GM23338 (cell line): Measurements from ENCODE around the gene F9. TPM values are rescaled to one million over a fixed set of nuclear protein-coding genes. Genes with fewer than 3 reads are reported as not detected.

ENCODE experiments used
- ATAC-seq: fragments of 200-7000 bp; cut with Tn5 transposase; 3 replicates; pipeline ENCODE4 v1.9.1; 2020
- DNase-seq: peaks from one replicate; pipeline ENCODE4 v3.0.0-alpha.2; 2015; ENCODE audit warnings: low spot score
- H2AFZ ChIP-seq: fragments of 200-600 bp; sonication (generic); 2 replicates; pipeline ENCODE4 v1.8.0; 2016; ENCODE audit warnings: antibody characterized with exemption, mild to moderate bottlenecking, moderate library complexity
- H3F3A ChIP-seq: fragments of 200-600 bp; sonication (generic); replicated peaks from 2 replicates; pipeline ENCODE4 v1.8.0; 2017; ENCODE audit warnings: antibody characterized with exemption, mixed run types, low read depth
- H3K27ac ChIP-seq: fragments of 200-600 bp; sonication (generic); 2 replicates; pipeline ENCODE4 v1.6.1; 2016; ENCODE audit warnings: low read depth
- H3K27me3 ChIP-seq: fragments of 200-600 bp; sonication (generic); 2 replicates; pipeline ENCODE4 v1.8.0; 2016; ENCODE audit warnings: mild to moderate bottlenecking, mixed run types, moderate library complexity; ENCODE audit not compliant: insufficient read depth
- H3K36me3 ChIP-seq: fragments of 200-600 bp; sonication (generic); 2 replicates; pipeline ENCODE4 v1.8.0; 2016; ENCODE audit warnings: mild to moderate bottlenecking; ENCODE audit not compliant: insufficient read depth
- H3K4me1 ChIP-seq: fragments of 200-600 bp; sonication (generic); 2 replicates; pipeline ENCODE4 v1.8.0; 2016; ENCODE audit warnings: mild to moderate bottlenecking, moderate library complexity; ENCODE audit not compliant: insufficient read depth
- H3K4me2 ChIP-seq: fragments of 200-600 bp; sonication (generic); 2 replicates; pipeline ENCODE4 v1.7.1; 2017; ENCODE audit warnings: mixed run types
- H3K4me3 ChIP-seq: fragments of 200-600 bp; sonication (generic); 2 replicates; pipeline ENCODE4 v1.6.1; 2016; ENCODE audit warnings: mixed run types
- H3K79me2 ChIP-seq: fragments of 200-600 bp; sonication (generic); replicated peaks from 2 replicates; pipeline ENCODE4 v1.8.0; 2017; ENCODE audit warnings: mild to moderate bottlenecking; ENCODE audit not compliant: insufficient read depth
- H3K9me2 ChIP-seq: fragments of 200-600 bp; sonication (generic); 2 replicates; pipeline ENCODE4 v1.8.0; 2017; ENCODE audit not compliant: insufficient read depth
- H4K20me1 ChIP-seq: fragments of 200-600 bp; sonication (generic); replicated peaks from 2 replicates; pipeline ENCODE4 v1.8.0; 2017; ENCODE audit warnings: mild to moderate bottlenecking; ENCODE audit not compliant: insufficient read depth
- H3K27ac Mint-ChIP-seq: 2 replicates; pipeline ENCODE4 v1.8.0; 2020; ENCODE audit warnings: inconsistent platforms, mild to moderate bottlenecking, moderate library complexity, mixed read lengths
- H3K27me3 Mint-ChIP-seq: 3 replicates; pipeline ENCODE4 v1.8.0; 2022; ENCODE audit warnings: low read depth, mild to moderate bottlenecking, moderate library complexity, mixed read lengths, inconsistent platforms; ENCODE audit not compliant: insufficient read depth, poor library complexity
- H3K36me3 Mint-ChIP-seq: 3 replicates; pipeline ENCODE4 v1.8.0; 2021; ENCODE audit warnings: low read depth, mild to moderate bottlenecking, inconsistent platforms, moderate library complexity, mixed read lengths
- H3K4me1 Mint-ChIP-seq: 3 replicates; pipeline ENCODE4 v1.8.0; 2020; ENCODE audit warnings: mild to moderate bottlenecking, inconsistent platforms, mixed read lengths
- H3K4me3 Mint-ChIP-seq: 3 replicates; pipeline ENCODE4 v1.8.0; 2021; ENCODE audit warnings: moderate library complexity, mild to moderate bottlenecking, inconsistent platforms, mixed read lengths
- H3K9me3 Mint-ChIP-seq: 3 replicates; pipeline ENCODE4 v1.8.0; 2020; ENCODE audit warnings: moderate library complexity, mild to moderate bottlenecking, inconsistent platforms, mixed read lengths
- CREB1 ChIP-seq: fragments of 250-450 bp; sonication (Bioruptor Pico); IDR thresholded peaks from 2 replicates; pipeline ENCODE4 v1.5.0; 2020; ENCODE audit warnings: low read depth, mild to moderate bottlenecking, moderate library complexity
- EZH2 ChIP-seq: fragments of 200-600 bp; sonication (generic); IDR thresholded peaks from one replicate; pipeline ENCODE4 v1.8.0; 2017; ENCODE audit warnings: antibody characterized with exemption, mild to moderate bottlenecking, low read depth; ENCODE audit not compliant: unreplicated experiment
- EZH2phosphoT487 ChIP-seq: fragments of 200-600 bp; sonication (generic); IDR thresholded peaks from one replicate; pipeline ENCODE4 v1.8.1; 2018; ENCODE audit warnings: antibody characterized with exemption; ENCODE audit not compliant: unreplicated experiment
- JUNB ChIP-seq: IDR thresholded peaks from one replicate; pipeline ENCODE4 v1.6.1; 2016; ENCODE audit warnings: antibody characterized with exemption; ENCODE audit not compliant: unreplicated experiment
- POLR2AphosphoS5 ChIP-seq: IDR thresholded peaks from 2 replicates; pipeline ENCODE4 v1.6.1; 2016; ENCODE audit warnings: antibody characterized with exemption, low read depth
- ZNF114 ChIP-seq: fragments of 250-450 bp; sonication (Bioruptor Pico); IDR thresholded peaks from 2 replicates; pipeline ENCODE4 v1.5.0; 2020; ENCODE audit warnings: mild to moderate bottlenecking, moderate library complexity
- ZNF331 ChIP-seq: fragments of 250-450 bp; sonication (Bioruptor Pico); IDR thresholded peaks from 2 replicates; pipeline ENCODE4 v1.5.0; 2020; ENCODE audit warnings: low read depth, mild to moderate bottlenecking, moderate library complexity
- ZNF462 ChIP-seq: fragments of 250-450 bp; sonication (Bioruptor Pico); IDR thresholded peaks from 2 replicates; pipeline ENCODE4 v1.5.0; 2020; ENCODE audit warnings: mild to moderate bottlenecking, moderate library complexity
- polyA plus RNA-seq: library from polyadenylated mRNA; unstranded; fragments of >200 nt; fragmentation: Nextera tagmentation; extraction: Ambion mirVana; gene quantifications from 2 replicates; pipeline ENCODE4 v1.2.1, GENCODE V29; 2016
- total RNA-seq: library from RNA; depleted of rRNA; stranded (reverse); fragments of >200 nt; shearing (Covaris generic); gene quantifications from 2 replicates; pipeline ENCODE4 v1.2.3, GENCODE V29; 2014
- TF ChIP-seq, protein P1 (sequence below), 2 experiments: fragments of 200-600 bp in 1 of 2; sonication (generic) in 1 of 2; conservative IDR thresholded peaks; 2 replicates each; pipeline versions ENCODE4 v1.5.1 to v1.6.1; 2016 to 2017; ENCODE audit warnings: antibody characterized with exemption in 2 of 2, low read depth in 2 of 2, mild to moderate bottlenecking in 2 of 2, moderate library complexity in 1 of 2

F9 gene
- total and polyA plus RNA-seq, 2 experiments from 2014 or later = not detected

GRCh38 chrX:139538907-139539790 is 8.6 kb downstream of the F9 start:
- no peaks in the 10 kb centered on the region for H3K9me2 ChIP-seq
- H3K4me1 Mint-ChIP-seq = no peaks in the 10 kb centered on the region
- no peak for DNase-seq
- H4K20me1 ChIP-seq = no peaks in the 10 kb centered on the region
- H3K4me1 ChIP-seq = no peaks in the 10 kb centered on the region
- H3K27me3 ChIP-seq = no peaks in the 10 kb centered on the region
- no peak overlapping the region for H3K4me3 ChIP-seq
- no peaks in the 10 kb centered on the region for H3F3A ChIP-seq
- H2AFZ ChIP-seq = no peak overlapping the region
- ATAC-seq = no peak
- H3K36me3 Mint-ChIP-seq = no peaks in the 10 kb centered on the region
- H3K4me2 ChIP-seq = no peak overlapping the region
- no peak overlapping the region for H3K27ac ChIP-seq
- H3K27me3 Mint-ChIP-seq = no peaks in the 10 kb centered on the region
- no peaks in the 10 kb centered on the region for H3K9me3 Mint-ChIP-seq
- no peak overlapping the region for H3K27ac Mint-ChIP-seq
- no peaks in the 10 kb centered on the region for H3K79me2 ChIP-seq
- H3K4me3 Mint-ChIP-seq = no peak overlapping the region
- TF ChIP-seq ZNF114 (CRISPR knock-in tag) (no peak), POLR2AphosphoS5 (no peak), ZNF331 (no peak), CREB1 (CRISPR knock-in tag) (no peak), EZH2phosphoT487 (no peak)
- no peaks in the 10 kb centered on the region for H3K36me3 ChIP-seq

DNA sequence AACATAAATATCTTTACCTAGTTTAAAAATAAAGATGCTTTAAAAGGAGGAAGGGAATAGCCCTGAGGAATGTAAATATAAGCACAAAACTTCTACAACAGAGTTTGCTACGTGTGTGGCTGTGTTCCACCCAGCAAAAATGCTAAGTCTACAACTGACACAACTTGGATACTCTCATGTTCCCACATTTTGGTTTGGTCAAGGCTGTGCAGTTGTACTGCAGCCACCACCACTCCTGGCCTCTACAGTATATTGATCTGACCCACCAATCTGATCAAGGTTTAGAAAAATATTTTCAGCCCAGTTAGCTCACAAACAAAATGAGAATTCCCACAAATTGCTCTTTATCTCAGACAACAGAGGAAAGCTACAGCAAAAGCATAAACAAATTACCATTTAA is 12.1 kb downstream of the F9 start:
- H3K4me1 Mint-ChIP-seq = no peaks in the 10 kb centered on the region
- H3K27me3 Mint-ChIP-seq = no peaks in the 10 kb centered on the region
- Histone ChIP-seq H3K4me2 (no peak overlapping the region), H3K4me1 (no peaks in the 10 kb centered on the region), H3K79me2 (no peaks in the 10 kb centered on the region), H3K27me3 (no peaks in the 10 kb centered on the region), H3K4me3 (no peak overlapping the region), H3K9me2 (no peaks in the 10 kb centered on the region), H4K20me1 (no peaks in the 10 kb centered on the region), H3K36me3 (no peaks in the 10 kb centered on the region), H3F3A (no peaks in the 10 kb centered on the region), H2AFZ (no peak overlapping the region), H3K27ac (no peak overlapping the region)
- H3K4me3 Mint-ChIP-seq = no peak overlapping the region
- DNase-seq (no peak), ATAC-seq (no peak)
- no peaks in the 10 kb centered on the region for H3K9me3 Mint-ChIP-seq
- H3K36me3 Mint-ChIP-seq = no peaks in the 10 kb centered on the region
- no peak overlapping the region for H3K27ac Mint-ChIP-seq
- TF ChIP-seq CREB1 (CRISPR knock-in tag) = no peak
- TF ChIP-seq ZNF114 (CRISPR knock-in tag) = no peak
- TF ChIP-seq EZH2phosphoT487 = no peak
- no peak for TF ChIP-seq EZH2
- no peak for TF ChIP-seq ZNF462
- TF ChIP-seq, protein P1, sequence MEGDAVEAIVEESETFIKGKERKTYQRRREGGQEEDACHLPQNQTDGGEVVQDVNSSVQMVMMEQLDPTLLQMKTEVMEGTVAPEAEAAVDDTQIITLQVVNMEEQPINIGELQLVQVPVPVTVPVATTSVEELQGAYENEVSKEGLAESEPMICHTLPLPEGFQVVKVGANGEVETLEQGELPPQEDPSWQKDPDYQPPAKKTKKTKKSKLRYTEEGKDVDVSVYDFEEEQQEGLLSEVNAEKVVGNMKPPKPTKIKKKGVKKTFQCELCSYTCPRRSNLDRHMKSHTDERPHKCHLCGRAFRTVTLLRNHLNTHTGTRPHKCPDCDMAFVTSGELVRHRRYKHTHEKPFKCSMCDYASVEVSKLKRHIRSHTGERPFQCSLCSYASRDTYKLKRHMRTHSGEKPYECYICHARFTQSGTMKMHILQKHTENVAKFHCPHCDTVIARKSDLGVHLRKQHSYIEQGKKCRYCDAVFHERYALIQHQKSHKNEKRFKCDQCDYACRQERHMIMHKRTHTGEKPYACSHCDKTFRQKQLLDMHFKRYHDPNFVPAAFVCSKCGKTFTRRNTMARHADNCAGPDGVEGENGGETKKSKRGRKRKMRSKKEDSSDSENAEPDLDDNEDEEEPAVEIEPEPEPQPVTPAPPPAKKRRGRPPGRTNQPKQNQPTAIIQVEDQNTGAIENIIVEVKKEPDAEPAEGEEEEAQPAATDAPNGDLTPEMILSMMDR (conservative IDR thresholded peaks at IDR 0.05; ENCODE audit: low read depth in 2 of 2) = no peak
- no peak for TF ChIP-seq JUNB
